COLO668 (cell line): ENCODE results near the gene CD300LF.
A peak's percentile ranks its signal among the peaks of the same experiment; 100 is the strongest.

ENCODE experiments used
- DNase-seq: peaks from one replicate; lab custom pipeline; 2025; ENCODE audit not compliant: unreplicated experiment; lab: John Stamatoyannopoulos, UW

CD300LF gene

GRCh38 chr17:74691151-74691550, 21.6 kb downstream of the CD300LF start:
- DNase-seq: no peak

DNA sequence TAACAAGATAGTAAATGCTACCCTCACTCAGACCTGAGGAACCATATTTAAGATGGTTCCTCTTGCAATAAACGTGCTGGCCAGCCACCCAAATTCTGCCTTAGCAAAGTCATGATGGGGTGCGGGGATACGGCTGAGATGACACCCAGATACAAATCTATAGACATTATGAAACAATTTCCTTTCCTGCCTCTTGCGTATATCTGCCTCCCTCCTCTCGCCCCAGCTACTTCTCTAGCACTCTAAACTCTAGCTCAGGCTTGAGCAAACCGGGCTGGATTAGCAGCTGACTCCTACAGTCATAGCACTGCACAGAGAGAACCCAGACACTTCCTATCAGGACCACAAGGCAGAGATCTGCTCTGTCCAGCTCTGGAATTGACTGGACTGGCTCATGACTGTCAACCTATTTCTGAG, 22.3 kb downstream of the CD300LF start:
- no peak for DNase-seq

DNA sequence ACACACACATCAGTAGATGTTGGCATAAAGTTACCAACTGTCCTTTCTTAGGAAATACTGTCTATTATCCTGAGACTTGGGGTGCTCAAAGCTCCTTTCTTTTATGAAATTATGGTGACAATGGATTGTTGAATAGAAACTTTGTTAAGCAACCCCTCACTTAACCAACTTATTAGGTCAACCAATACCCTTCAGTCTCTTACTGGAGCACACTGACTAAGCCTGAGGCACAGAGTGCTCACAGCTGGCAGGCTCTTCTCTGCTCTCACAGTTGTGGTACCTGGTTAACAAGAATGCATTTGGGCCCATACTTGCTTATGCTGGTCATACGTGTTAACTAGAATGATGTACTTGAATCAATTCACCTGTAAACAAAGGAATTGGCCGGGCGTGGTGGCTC, 24.8 kb downstream of the CD300LF start:
- no peak for DNase-seq

GRCh38 chr17:74686761-74687160, 26.0 kb downstream of the CD300LF start:
- DNase-seq: no peak

DNA sequence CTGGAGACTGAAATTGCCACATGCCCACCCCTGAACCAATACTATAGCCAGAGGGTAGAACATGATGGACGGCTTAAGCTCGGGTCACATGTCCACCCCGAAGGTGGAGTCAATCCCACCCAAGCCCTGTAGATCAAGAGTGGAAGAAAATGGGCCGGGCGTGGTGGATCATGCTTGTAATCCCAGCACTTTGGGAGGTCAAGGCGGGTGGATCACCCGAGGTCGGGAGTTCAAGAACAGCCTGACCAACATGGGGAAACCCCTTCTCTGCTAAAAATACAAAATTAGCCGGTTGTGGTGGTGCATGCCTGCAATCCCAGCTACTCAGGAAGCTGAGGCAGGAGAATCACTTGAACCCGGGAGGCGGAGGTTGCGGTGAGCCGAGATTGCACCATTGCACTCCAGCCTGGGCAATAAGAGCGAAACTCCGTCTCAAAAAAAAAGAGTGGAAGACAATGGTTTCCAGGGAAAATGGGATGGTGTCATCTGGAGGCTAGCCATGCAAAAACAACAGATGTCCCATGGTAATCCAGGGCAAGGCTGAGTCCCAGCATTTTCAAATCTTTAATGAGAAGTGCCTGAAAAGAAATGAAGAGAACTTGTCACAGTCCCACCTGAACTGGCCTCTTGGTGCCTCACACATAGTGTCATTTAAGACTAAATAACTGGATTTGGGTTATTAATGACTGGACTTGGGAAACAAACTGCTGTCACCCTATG, 30.1 kb downstream of the CD300LF start:
- DNase-seq: no peak

DNA sequence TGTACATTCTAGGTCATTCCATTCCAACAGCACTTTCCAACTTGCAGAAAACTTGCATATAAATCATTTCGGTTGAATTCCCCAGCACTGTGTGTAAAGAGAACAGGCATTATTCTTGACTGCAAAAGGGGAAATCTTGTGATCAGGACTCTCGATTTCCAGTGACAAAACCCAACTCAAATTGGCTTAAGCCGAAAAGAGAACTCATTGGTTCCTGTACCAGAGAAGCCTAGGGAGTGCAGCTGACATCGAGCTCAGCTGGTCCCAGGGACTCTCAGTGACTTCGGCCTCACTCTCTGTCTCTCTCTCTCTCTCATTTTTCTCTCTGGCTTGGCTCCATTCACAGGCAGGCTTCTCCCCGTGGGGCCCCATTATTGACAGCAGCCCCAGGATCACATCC, 30.7 kb downstream of the CD300LF start:
- no peak for DNase-seq

DNA sequence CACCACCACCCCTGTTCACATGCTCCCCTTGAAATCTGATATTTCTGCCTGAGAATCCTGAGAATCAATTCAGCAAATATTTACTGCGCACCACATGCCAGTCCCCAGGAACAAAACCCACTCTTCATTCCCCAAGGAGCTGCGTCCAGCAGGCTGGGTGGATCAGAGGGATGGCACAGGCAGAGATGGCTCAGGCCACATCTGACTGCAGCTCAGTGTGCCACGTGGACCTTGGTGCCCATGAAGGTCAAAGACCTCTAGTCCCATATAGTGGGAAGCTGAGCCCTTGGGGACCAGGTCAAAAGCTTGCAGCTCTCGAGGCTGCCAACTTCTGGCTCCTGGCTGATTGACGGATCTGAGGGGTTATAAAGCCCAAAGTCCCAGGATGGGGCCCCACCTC, 31.8 kb downstream of the CD300LF start:
- no peak for DNase-seq

- no peak for DNase-seq
Measured at GRCh38 chr17:74680213-74680612, 32.5 kb downstream of the CD300LF start.

DNA sequence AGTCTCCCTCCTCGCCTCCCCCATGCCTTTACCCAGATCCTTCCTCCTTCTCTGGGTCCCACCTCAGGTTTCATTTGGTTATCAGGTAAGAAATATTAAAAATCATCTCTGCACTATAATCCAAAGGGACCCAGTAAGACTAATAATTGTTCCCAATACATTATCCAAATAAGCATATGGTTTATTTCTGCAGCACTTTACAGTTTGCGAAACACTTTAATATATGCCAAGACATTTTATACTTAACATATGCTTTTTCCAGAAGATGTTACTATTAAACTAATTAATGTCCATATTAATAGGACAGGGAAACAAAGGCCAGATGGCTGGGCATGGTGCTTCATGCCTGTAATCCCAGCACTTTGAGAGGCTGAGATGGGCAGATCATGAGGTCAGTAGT, 33.3 kb downstream of the CD300LF start:
- no peak for DNase-seq

DNA sequence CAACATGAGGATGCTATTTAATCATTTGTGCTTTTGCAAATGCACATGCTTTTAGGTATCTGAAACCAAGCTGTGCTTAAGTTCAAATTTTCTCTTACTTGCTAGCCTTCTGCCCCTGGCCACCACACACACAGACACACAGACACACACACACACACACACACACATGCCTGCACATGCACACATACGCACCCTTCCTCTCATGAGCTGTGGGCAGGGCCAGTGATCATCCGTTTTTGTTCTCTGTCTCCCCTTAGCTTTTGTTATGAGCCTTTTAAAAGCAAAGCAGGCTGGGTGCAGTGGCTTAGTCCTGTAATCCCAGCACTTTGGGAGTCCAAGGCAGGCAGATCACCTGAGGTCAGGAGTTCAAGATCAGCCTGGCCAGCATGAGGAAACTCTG, 34.2 kb downstream of the CD300LF start:
- DNase-seq: no peak

DNA sequence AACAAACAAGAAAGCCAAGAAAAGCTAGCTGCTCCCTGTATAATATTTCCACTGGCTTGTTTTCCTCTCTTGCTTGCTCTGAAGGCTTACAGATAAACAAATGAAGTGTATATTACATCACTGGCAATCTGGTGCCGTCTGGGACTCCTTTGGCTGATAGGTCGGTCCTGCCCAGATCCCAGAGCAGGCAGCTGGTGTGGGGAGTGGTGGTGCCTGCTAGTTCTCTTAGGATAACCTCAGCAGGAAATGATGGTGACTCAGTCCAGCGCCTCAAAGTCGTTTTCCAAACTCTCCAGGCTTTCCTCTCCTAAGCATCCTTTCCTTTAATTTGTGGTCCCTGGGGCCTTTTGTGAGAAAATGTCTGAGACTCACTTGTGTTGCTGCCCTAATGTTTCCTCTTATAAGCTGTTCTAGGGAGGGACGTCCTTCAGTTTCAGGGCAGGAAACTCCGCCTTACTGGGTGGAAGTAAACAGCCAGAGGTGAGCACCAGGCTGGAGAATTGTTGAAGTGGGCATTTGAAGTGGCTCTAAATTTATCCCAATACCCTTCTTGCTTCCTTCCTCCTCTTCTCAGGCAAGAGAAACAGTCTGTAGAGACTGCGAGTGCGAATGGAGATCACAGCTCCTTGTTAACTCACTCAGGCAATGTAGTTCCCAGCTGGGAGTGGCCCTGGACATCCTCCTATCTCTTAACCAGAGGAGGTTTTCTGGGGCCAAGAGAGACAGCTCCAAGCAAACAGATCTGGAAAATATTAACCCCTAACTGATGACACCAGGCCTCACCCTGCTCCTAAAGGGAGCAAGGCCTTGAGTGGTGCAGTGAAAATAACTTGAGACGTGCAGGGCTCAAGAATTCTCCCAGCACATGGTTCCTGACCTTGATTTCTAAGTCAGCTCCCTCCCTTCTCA, 34.9 kb downstream of the CD300LF start:
- DNase-seq: peak; percentile 34

DNA sequence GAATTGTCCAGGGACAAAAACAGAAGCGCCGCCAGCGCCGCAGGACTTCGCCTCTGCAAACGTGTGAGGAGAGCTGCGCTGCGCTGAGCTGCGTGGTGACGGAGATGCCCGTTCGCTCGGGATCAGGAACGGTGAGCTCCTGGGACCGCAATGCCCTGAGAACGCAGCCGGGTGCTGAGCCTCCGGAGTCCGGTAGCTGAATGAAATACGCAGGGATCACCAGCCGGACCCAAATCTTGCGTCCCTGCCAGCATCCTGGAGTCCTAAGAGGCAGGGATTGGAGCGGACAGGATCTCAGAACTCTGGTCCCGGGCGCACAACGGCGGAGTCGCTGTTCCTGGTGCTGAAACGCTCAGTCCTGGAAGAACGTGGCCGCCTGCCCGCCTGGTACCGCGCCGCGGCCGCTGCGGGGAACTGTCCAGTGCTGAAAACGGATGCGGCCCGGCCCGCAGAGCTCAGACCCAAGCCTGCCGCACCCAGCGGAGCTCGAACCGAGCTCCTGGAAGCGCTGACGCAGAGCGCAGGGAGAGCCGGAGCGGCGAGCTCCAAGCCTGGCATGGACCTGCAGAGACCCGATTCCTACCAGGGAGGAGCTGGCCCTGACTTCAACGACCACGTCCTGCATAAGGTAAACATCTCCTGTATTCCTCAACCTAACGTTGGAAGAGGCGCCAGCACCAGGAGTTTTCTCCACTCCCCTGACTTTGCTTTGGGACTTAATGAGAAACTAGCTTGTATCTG, 41.5 kb downstream of the CD300LF start:
- DNase-seq: no peak

DNA sequence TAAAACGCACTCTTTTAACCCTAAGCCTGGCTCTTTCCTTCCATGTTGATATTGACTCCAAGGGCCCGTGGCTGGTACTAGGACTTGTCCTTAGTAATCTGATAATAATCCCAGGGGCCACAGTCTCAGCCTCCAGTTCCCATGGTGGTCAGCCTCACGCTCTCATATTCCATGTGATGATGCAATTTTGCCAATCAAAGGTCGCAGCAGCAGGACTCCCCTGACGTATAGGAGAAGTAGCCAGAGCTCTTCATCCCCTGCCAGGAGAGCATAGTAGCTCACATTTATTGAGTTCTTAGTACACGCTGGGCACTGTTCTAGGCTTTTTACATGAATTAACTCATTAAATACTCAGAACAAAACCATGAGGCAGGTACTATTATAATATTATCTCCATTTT, 42.4 kb downstream of the CD300LF start:
- DNase-seq: no peak

GRCh38 chr17:74663561-74663960, 49.2 kb downstream of the CD300LF start:
- DNase-seq: no peak

GRCh38 chr17:74659889-74660288, 52.8 kb downstream of the CD300LF start:
- no peak for DNase-seq

DNA sequence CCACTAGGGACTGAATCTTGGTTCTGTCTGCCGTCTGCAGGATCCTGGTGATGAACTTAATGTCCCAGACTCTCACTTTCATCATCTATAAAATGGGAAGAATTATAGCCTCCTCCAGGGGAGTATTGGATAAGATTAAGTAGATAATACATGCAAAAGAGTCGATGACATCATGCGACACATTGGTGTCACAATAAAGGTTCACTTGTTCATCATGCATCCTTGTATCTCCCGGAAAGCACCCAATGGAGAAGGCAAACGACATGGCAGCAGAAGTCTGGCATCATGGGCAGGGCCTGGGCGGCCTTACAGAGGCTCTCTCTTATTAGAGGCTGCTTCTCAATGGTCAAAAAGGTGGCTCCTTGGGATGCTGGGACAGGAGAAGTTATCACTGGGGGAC, 54.1 kb downstream of the CD300LF start:
- no peak for DNase-seq

DNA sequence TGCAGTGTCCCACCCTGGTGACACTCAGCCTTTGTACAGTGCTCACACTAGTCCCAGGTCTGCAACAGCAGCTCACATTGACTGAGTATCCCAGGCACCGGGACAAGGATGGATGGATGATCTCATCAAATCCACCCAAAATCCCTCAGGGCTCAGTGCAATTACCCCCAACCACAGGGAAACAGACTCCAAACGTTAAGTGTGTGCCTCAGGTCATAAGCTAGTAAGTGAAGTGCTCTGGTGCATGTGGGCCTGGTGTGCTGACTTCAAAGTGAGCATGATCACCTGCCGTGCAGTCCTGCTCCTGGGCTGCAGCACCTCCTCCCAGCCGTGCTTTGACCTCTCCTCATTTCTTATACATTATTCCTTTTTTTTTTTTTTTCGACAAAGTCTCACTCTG, 58.0 kb downstream of the CD300LF start:
- DNase-seq: no peak

DNA sequence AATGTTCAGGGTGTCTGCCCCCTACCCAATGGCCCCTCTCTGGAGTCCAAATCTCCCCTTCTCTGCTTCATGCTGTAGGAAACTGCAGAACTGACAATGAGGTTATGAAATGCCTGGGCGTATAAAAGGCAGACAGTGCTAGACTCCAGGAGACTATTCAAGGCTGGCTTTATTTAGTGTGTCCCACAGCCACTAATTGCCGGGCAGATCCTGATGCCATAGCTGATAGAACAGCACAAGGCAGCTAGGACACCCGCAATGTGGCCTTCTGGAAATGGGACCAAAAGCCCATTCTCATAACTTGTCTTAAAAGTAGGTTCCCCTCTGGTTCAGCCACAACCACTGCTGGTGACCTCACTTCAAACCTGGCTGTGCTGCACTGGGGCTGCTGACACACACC, 60.7 kb downstream of the CD300LF start:
- no peak for DNase-seq

GRCh38 chr17:74649909-74650308, 62.8 kb downstream of the CD300LF start:
- DNase-seq: no peak

GRCh38 chr17:74647871-74648672, 64.7 kb downstream of the CD300LF start:
- DNase-seq: no peak

GRCh38 chr17:74646231-74646630, 66.5 kb downstream of the CD300LF start:
- DNase-seq: no peak
